GM12878 (cell line): ENCODE measurements around the gene ATP6V1C2. TPM values are rescaled to one million over a fixed set of nuclear protein-coding genes. Genes with fewer than 3 reads are reported as not detected.

ENCODE experiments used
- ATAC-seq: fragments of 200-7000 bp; cut with Tn5 transposase; 3 replicates; pipeline ENCODE4 v1.9.1; 2020; ENCODE audit warnings: mild to moderate bottlenecking, moderate library complexity
- BruUV-seq: library from RNA; stranded (reverse); fragments of 400-500 nt; replicated peaks from 2 replicates; lab custom pipeline; 2021; lab: Mats Ljungman, UMichigan
- CTCF ChIA-PET: fragments of 300-600 bp; sonication (Branson Sonifier 250); formaldehyde crosslinking; extraction: SDS; loops from one replicate; lab custom pipeline; 2021; ENCODE audit warnings: inconsistent platforms; lab: Yijun Ruan, JAX
- POLR2A ChIA-PET: fragments of 350-600 bp; formaldehyde crosslinking; extraction: SDS; loops from one replicate; lab custom pipeline; 2021; ENCODE audit warnings: inconsistent platforms; lab: Charles Lee
- RAD21 ChIA-PET: fragments of 300-600 bp; sonication (Branson Sonifier 250); formaldehyde crosslinking; loops from one replicate; lab custom pipeline; 2023; ENCODE audit warnings: antibody characterized with exemption; ENCODE audit not compliant: unreplicated experiment; lab: Charles Lee
- SMC1A ChIA-PET: fragments of 300-600 bp; sonication (Branson Sonifier 250); formaldehyde crosslinking; loops from one replicate; lab custom pipeline; 2023; ENCODE audit not compliant: unreplicated experiment, uncharacterized antibody; lab: Charles Lee
- DNase-seq: peaks from one replicate; pipeline ENCODE4 v3.0.0-alpha.2; 2011; ENCODE audit warnings: low read depth, low spot score
- FAIRE-seq: peaks from 3 replicates; lab custom pipeline; 2011; peaks lifted over from hg19 to GRCh38; lab: Jason Lieb, UNC
- H2AFZ ChIP-seq: 2 replicates; pipeline ENCODE4 v1.6.0; 2011; ENCODE audit warnings: low read depth, low read length, control low read depth; ENCODE audit not compliant: control insufficient read depth
- H3K27ac ChIP-seq: 2 replicates; pipeline ENCODE4 v1.5.1; 2011; ENCODE audit warnings: control low read depth; ENCODE audit not compliant: control insufficient read depth, insufficient read depth
- H3K27me3 ChIP-seq, 2 experiments: replicated peaks in 1 of 2; 2 replicates each; pipeline versions ENCODE4 v1.6.0 to v1.6.1; 2011; ENCODE audit warnings: low read length in 1 of 2; ENCODE audit not compliant: control insufficient read depth in 2 of 2, insufficient read depth in 2 of 2
- H3K36me3 ChIP-seq, 2 experiments: 2 replicates each; pipeline ENCODE4 v1.5.1; 2011; ENCODE audit warnings: low read length in 1 of 2; ENCODE audit not compliant: control insufficient read depth in 2 of 2, insufficient read depth in 2 of 2
- H3K4me1 ChIP-seq: 2 replicates; pipeline ENCODE4 v1.6.1; 2011; ENCODE audit warnings: mild to moderate bottlenecking, low read length, moderate library complexity, mixed read lengths; ENCODE audit not compliant: control insufficient read depth, insufficient read depth
- H3K4me2 ChIP-seq: 2 replicates; pipeline ENCODE4 v1.6.0; 2011; ENCODE audit warnings: control low read depth; ENCODE audit not compliant: control insufficient read depth, insufficient read depth
- H3K4me3 ChIP-seq: fragments of 200-600 bp; sonication (generic); 2 replicates; pipeline ENCODE4 v1.5.1; 2016
- H3K79me2 ChIP-seq: 2 replicates; pipeline ENCODE4 v1.6.0; 2011; ENCODE audit warnings: low read length; ENCODE audit not compliant: control insufficient read depth, insufficient read depth
- H3K9ac ChIP-seq: 2 replicates; pipeline ENCODE4 v1.8.0; 2011; ENCODE audit warnings: low read length, control low read depth, mixed read lengths; ENCODE audit not compliant: control insufficient read depth, insufficient read depth
- H3K9me3 ChIP-seq: replicated peaks from 3 replicates; pipeline ENCODE4 v1.5.1; 2011; ENCODE audit warnings: mild to moderate bottlenecking, low read length; ENCODE audit not compliant: control insufficient read depth, insufficient read depth
- H4K20me1 ChIP-seq: 2 replicates; pipeline ENCODE4 v1.6.0; 2011; ENCODE audit not compliant: control insufficient read depth, insufficient read depth
- ATF7 ChIP-seq: fragments of 450-650 bp; IDR thresholded peaks from 2 replicates; pipeline ENCODE4 v1.6.1; 2016; ENCODE audit warnings: low read depth, mild to moderate bottlenecking
- CBX5 ChIP-seq: sonication (generic); IDR thresholded peaks from 2 replicates; pipeline ENCODE4 v1.6.1; 2016; ENCODE audit warnings: low read depth, moderate library complexity, mild to moderate bottlenecking, inconsistent platforms
- DPF2 ChIP-seq: fragments of 450-650 bp; IDR thresholded peaks from 2 replicates; pipeline ENCODE4 v1.6.1; 2017; ENCODE audit warnings: mild to moderate bottlenecking
- JUNB ChIP-seq: IDR thresholded peaks from 2 replicates; pipeline ENCODE4 v1.6.1; 2016; ENCODE audit warnings: antibody characterized with exemption, mild to moderate bottlenecking
- MYB ChIP-seq: fragments of 150-350 bp; IDR thresholded peaks from 2 replicates; pipeline ENCODE4 v1.6.1; 2014; ENCODE audit warnings: mild to moderate bottlenecking, low read depth, low read length, borderline replicate concordance
- NFXL1 ChIP-seq: fragments of 450-650 bp; IDR thresholded peaks from 2 replicates; pipeline ENCODE4 v1.6.1; 2017; ENCODE audit warnings: antibody characterized with exemption, mild to moderate bottlenecking, borderline replicate concordance
- NR2C2 ChIP-seq: IDR thresholded peaks from 2 replicates; pipeline ENCODE4 v1.6.1; 2011; ENCODE audit warnings: borderline replicate concordance, low read depth; ENCODE audit not compliant: control insufficient read depth, insufficient read length
- SPI1 ChIP-seq: IDR thresholded peaks from 2 replicates; pipeline ENCODE4 v1.6.1; 2011; ENCODE audit warnings: low read depth, mild to moderate bottlenecking, low read length, moderate library complexity, borderline replicate concordance; ENCODE audit not compliant: insufficient read depth
- STAT1 ChIP-seq: fragments of 450-650 bp; conservative IDR thresholded peaks from 2 replicates; pipeline ENCODE4 v1.6.1; 2014; ENCODE audit warnings: antibody characterized with exemption, mild to moderate bottlenecking
- ZBED1 ChIP-seq: IDR thresholded peaks from 2 replicates; pipeline ENCODE4 v1.6.1; 2016; ENCODE audit warnings: borderline replicate concordance
- ZNF622 ChIP-seq: fragments of 450-650 bp; IDR thresholded peaks from 2 replicates; pipeline ENCODE4 v1.6.1; 2017; ENCODE audit warnings: mild to moderate bottlenecking, inconsistent platforms
- WGBS: methylation state at CpG from one replicate; pipeline ENCODE4 v1.1.6; 2016; ENCODE audit warnings: low lambda C conversion rate; ENCODE audit not compliant: insufficient replicate concordance, insufficient coverage; ENCODE audit errors: missing lambda C conversion rate; 5-methylcytosine and 5-hydroxymethylcytosine counted together
- in situ Hi-C: fragments of 300-500 bp; cut with MboI; formaldehyde crosslinking; loops from 9 replicates; pipeline ENCODE4 v1.14.3; 2018; ENCODE audit warnings: mixed read lengths
- intact Hi-C: fragments of 100-400 bp; cut with micrococcal nuclease; formaldehyde crosslinking; loops from one replicate; pipeline ENCODE4 v1.14.2; 2022; ENCODE audit not compliant: unreplicated experiment
- polyA plus RNA-seq, 11 experiments: library from polyadenylated mRNA; depleted of rRNA in 4 of 11; unstranded in 6 of 11; stranded (reverse) in 5 of 11; fragments of >200 nt; fragmentation: Nextera tagmentation in 4 of 11; fragmentation: Illumina TruSeq in 1 of 11; extraction: Ambion mirVana in 4 of 11; extraction: Trizol in 1 of 11; gene quantifications; 1 replicate in 1 of 11; 2 replicates in 10 of 11; pipeline versions ENCODE4 v1.2.1 to v1.2.3, GENCODE V29; 2011 to 2016; ENCODE audit warnings: inconsistent platforms in 2 of 11, missing spikeins in 2 of 11, low read depth in 1 of 11
- total RNA-seq, 4 experiments: library from RNA; depleted of rRNA in 3 of 4; stranded (reverse); fragments of >200 nt in 3 of 4; fragmentation: Illumina TruSeq in 1 of 4; extraction: Trizol in 1 of 4; gene quantifications; 2 replicates each; pipeline versions ENCODE4 v1.2.1 to v1.2.3, GENCODE V29; 2013 to 2021
- TF ChIP-seq, protein P1 (sequence below): fragments of 450-650 bp; IDR thresholded peaks from 2 replicates; pipeline ENCODE4 v1.6.1; 2017; ENCODE audit warnings: mild to moderate bottlenecking
- TF ChIP-seq, protein P2 (sequence below): IDR thresholded peaks from 2 replicates; pipeline ENCODE4 v1.6.1; 2012; ENCODE audit warnings: low read depth, low read length, improper control_type of control experiment
- TF ChIP-seq, protein P3 (sequence below): fragments of 450-650 bp; IDR thresholded peaks from 2 replicates; pipeline ENCODE4 v1.6.1; 2017; ENCODE audit warnings: mild to moderate bottlenecking, moderate library complexity
- TF ChIP-seq, protein P4 (sequence below): fragments of 450-650 bp; IDR thresholded peaks from 2 replicates; pipeline ENCODE4 v1.6.1; 2016; ENCODE audit warnings: mild to moderate bottlenecking
- TF ChIP-seq, protein P5 (sequence below): fragments of 450-650 bp; IDR thresholded peaks from 2 replicates; pipeline ENCODE4 v1.6.1; 2014; ENCODE audit warnings: mild to moderate bottlenecking

ATP6V1C2 gene
- total and polyA plus RNA-seq, 10 of the 15 experiments (the other 5 are each of a cell fraction or from before 2014, with no cell fraction given): 0.04 to 1.5 (median 0.24) TPM; not detected in 1

DNA sequence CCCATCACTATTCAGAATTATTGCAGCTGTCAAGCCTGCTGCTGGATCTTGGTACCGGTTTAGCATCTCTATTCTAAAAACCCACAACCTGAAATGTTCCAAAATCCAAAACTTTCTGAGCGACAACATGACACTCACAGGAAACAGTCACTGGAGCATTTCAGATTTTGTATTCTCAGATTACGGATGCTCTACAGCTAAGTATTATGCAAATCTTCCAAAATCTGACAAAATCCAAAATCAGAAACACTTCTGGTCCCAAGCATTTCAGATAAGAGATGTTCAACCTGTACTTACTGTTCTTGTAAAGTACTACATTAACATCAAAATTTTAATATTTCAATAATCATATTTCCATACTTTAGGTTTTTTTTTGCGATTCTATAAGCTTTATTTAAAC lies 78.7 kb downstream of the ATP6V1C2 start:
- 99% methylated on average over 4 of the region's 4 CpGs for WGBS
- no peak for ATAC-seq
- intact Hi-C loops: no loop called here
- Histone ChIP-seq H3K4me1 (no peaks in the 10 kb centered on the region; the same call in 1 of the 2 replicates), H3K79me2 (peaks cover 39% of the 10 kb centered on the region), H3K9me3 (no peaks in the 10 kb centered on the region), H3K4me2 (no peak overlapping the region), H3K27ac (no peak overlapping the region), H3K36me3 (peaks cover 14 to 27% of the 10 kb centered on the region in 2 experiments), H3K27me3 (no peaks in the 10 kb centered on the region), H2AFZ (no peak overlapping the region), H3K4me3 (no peak overlapping the region), H4K20me1 (no peaks in the 10 kb centered on the region), H3K9ac (no peak overlapping the region)
- POLR2A ChIA-PET: interaction anchor here (0.6 kb wide), 1 partner anchor 243 kb away, joined by 3 read pairs; no protein-coding TSS in a partner anchor
- SMC1A ChIA-PET: interaction anchor here (1.2 kb wide), 1 partner anchor 11 kb away, joined by 4 read pairs; no protein-coding TSS in a partner anchor
- no TSS peak for BruUV-seq
- in situ Hi-C loops: no loop called here
- RAD21 ChIA-PET: no interaction called here
- DNase-seq: no peak
- CTCF ChIA-PET: interaction anchor here (1.2 to 2.1 kb wide), 5 partner anchors 9 to 48 kb away, joined by 3 to 7 read pairs (median 4); partner anchors contain the start of gene PDIA6
- FAIRE-seq: no peak
- TF ChIP-seq, protein P1, sequence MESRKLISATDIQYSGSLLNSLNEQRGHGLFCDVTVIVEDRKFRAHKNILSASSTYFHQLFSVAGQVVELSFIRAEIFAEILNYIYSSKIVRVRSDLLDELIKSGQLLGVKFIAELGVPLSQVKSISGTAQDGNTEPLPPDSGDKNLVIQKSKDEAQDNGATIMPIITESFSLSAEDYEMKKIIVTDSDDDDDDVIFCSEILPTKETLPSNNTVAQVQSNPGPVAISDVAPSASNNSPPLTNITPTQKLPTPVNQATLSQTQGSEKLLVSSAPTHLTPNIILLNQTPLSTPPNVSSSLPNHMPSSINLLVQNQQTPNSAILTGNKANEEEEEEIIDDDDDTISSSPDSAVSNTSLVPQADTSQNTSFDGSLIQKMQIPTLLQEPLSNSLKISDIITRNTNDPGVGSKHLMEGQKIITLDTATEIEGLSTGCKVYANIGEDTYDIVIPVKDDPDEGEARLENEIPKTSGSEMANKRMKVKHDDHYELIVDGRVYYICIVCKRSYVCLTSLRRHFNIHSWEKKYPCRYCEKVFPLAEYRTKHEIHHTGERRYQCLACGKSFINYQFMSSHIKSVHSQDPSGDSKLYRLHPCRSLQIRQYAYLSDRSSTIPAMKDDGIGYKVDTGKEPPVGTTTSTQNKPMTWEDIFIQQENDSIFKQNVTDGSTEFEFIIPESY: no peak
- TF ChIP-seq NR2C2 (no peak), ZNF622 (no peak), JUNB (no peak), STAT1 (no peak), ZBED1 (no peak), CBX5 (no peak), ATF7 (no peak), DPF2 (no peak), NFXL1 (no peak), MYB (no peak), SPI1 (no peak)
- TF ChIP-seq, protein P2, sequence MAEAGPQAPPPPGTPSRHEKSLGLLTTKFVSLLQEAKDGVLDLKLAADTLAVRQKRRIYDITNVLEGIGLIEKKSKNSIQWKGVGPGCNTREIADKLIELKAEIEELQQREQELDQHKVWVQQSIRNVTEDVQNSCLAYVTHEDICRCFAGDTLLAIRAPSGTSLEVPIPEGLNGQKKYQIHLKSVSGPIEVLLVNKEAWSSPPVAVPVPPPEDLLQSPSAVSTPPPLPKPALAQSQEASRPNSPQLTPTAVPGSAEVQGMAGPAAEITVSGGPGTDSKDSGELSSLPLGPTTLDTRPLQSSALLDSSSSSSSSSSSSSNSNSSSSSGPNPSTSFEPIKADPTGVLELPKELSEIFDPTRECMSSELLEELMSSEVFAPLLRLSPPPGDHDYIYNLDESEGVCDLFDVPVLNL: no peak
- TF ChIP-seq, protein P3, sequence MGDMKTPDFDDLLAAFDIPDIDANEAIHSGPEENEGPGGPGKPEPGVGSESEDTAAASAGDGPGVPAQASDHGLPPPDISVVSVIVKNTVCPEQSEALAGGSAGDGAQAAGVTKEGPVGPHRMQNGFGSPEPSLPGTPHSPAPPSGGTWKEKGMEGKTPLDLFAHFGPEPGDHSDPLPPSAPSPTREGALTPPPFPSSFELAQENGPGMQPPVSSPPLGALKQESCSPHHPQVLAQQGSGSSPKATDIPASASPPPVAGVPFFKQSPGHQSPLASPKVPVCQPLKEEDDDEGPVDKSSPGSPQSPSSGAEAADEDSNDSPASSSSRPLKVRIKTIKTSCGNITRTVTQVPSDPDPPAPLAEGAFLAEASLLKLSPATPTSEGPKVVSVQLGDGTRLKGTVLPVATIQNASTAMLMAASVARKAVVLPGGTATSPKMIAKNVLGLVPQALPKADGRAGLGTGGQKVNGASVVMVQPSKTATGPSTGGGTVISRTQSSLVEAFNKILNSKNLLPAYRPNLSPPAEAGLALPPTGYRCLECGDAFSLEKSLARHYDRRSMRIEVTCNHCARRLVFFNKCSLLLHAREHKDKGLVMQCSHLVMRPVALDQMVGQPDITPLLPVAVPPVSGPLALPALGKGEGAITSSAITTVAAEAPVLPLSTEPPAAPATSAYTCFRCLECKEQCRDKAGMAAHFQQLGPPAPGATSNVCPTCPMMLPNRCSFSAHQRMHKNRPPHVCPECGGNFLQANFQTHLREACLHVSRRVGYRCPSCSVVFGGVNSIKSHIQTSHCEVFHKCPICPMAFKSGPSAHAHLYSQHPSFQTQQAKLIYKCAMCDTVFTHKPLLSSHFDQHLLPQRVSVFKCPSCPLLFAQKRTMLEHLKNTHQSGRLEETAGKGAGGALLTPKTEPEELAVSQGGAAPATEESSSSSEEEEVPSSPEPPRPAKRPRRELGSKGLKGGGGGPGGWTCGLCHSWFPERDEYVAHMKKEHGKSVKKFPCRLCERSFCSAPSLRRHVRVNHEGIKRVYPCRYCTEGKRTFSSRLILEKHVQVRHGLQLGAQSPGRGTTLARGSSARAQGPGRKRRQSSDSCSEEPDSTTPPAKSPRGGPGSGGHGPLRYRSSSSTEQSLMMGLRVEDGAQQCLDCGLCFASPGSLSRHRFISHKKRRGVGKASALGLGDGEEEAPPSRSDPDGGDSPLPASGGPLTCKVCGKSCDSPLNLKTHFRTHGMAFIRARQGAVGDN: no peak
- TF ChIP-seq, protein P4, sequence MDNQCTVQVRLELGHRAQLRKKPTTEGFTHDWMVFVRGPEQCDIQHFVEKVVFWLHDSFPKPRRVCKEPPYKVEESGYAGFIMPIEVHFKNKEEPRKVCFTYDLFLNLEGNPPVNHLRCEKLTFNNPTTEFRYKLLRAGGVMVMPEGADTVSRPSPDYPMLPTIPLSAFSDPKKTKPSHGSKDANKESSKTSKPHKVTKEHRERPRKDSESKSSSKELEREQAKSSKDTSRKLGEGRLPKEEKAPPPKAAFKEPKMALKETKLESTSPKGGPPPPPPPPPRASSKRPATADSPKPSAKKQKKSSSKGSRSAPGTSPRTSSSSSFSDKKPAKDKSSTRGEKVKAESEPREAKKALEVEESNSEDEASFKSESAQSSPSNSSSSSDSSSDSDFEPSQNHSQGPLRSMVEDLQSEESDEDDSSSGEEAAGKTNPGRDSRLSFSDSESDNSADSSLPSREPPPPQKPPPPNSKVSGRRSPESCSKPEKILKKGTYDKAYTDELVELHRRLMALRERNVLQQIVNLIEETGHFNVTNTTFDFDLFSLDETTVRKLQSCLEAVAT: no peak
- TF ChIP-seq, protein P5, sequence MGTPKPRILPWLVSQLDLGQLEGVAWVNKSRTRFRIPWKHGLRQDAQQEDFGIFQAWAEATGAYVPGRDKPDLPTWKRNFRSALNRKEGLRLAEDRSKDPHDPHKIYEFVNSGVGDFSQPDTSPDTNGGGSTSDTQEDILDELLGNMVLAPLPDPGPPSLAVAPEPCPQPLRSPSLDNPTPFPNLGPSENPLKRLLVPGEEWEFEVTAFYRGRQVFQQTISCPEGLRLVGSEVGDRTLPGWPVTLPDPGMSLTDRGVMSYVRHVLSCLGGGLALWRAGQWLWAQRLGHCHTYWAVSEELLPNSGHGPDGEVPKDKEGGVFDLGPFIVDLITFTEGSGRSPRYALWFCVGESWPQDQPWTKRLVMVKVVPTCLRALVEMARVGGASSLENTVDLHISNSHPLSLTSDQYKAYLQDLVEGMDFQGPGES: no peak
